ENCODE data around the gene GALNT9. TPM values are rescaled to one million over a fixed set of nuclear protein-coding genes. Genes with fewer than 3 reads are reported as not detected.
A peak's percentile ranks its signal among the peaks of the same experiment; 100 is the strongest.

GALNT9 gene
- total and polyA plus RNA-seq, 7 donors, result 0.28 to 5.0 (median 2.8) TPM; not detected in 2

- DNase-seq, result peak; percentile 60
- H3K27me3 ChIP-seq, result peaks cover 15 to 65% (median 62%) of the 10 kb centered on the region in 3 donors
- TF ChIP-seq POLR2A (IDR thresholded peaks at IDR 0.05), result no peak
- TF ChIP-seq, protein P1, sequence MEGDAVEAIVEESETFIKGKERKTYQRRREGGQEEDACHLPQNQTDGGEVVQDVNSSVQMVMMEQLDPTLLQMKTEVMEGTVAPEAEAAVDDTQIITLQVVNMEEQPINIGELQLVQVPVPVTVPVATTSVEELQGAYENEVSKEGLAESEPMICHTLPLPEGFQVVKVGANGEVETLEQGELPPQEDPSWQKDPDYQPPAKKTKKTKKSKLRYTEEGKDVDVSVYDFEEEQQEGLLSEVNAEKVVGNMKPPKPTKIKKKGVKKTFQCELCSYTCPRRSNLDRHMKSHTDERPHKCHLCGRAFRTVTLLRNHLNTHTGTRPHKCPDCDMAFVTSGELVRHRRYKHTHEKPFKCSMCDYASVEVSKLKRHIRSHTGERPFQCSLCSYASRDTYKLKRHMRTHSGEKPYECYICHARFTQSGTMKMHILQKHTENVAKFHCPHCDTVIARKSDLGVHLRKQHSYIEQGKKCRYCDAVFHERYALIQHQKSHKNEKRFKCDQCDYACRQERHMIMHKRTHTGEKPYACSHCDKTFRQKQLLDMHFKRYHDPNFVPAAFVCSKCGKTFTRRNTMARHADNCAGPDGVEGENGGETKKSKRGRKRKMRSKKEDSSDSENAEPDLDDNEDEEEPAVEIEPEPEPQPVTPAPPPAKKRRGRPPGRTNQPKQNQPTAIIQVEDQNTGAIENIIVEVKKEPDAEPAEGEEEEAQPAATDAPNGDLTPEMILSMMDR (IDR thresholded peaks at IDR 0.05), result no peak
- TF ChIP-seq EP300 (IDR thresholded peaks at IDR 0.05), result no peak
- no peak for TF ChIP-seq POLR2AphosphoS5 (IDR thresholded peaks at IDR 0.05)
- no peak overlapping the region for H3K27ac ChIP-seq
- H3K9me3 ChIP-seq, result no peaks in the 10 kb centered on the region
- 66 to 69% methylated on average over 28 of the region's 28 CpGs for WGBS, 2 donors
- no peaks in the 10 kb centered on the region for H3K4me1 ChIP-seq
- intact Hi-C loops (cut with DNase I), result no loop called here
- no peak overlapping the region for H3K4me3 ChIP-seq
- H3K36me3 ChIP-seq, result no peaks in the 10 kb centered on the region
Measured at GRCh38 chr12:132228476-132229192, 100.8 kb downstream of the GALNT9 start.

- 52 to 67% methylated on average over 26 of the region's 26 CpGs for WGBS, 2 donors
- DNase-seq, result peak; percentile 60
- intact Hi-C loops (cut with DNase I), result no loop called here
Measured at GRCh38 chr12:132227782-132228475, 101.5 kb downstream of the GALNT9 start.

DNA sequence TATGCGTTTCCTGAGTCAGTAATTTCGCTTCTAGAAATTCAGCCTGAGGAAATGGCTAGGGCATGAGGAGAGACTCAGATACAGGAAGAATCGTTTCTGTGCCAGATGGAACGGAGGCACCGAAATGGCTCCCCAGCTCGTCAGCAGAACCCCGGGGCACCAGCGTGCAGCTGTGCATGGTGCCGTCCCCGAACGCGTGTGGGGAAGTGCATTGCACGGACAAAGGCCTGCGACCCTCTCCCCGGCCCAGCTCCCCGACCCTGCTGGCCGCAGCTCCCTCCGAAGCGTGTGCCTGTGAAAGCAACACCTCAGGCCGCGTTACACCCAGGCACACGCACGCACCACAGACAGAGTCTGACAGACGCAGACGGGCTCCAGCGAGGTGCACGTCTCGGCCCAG is 102.3 kb downstream of the GALNT9 start:
- Histone ChIP-seq H3K4me3 (no peak overlapping the region), H3K27ac (no peak overlapping the region), H3K9me3 (no peaks in the 10 kb centered on the region), H3K27me3 (peaks cover 15 to 71% (median 62%) of the 10 kb centered on the region in 3 donors), H3K36me3 (no peaks in the 10 kb centered on the region), H3K4me1 (no peaks in the 10 kb centered on the region)
- WGBS, 2 donors, result 84 to 85% methylated on average over 28 of the region's 28 CpGs
- peak; percentile 28 for DNase-seq
- intact Hi-C loops (cut with DNase I), result no loop called here
- TF ChIP-seq POLR2AphosphoS5 (IDR thresholded peaks at IDR 0.05), result no peak
- TF ChIP-seq, protein P1 (IDR thresholded peaks at IDR 0.05), result no peak
- TF ChIP-seq EP300 (IDR thresholded peaks at IDR 0.05), result no peak
- TF ChIP-seq POLR2A (IDR thresholded peaks at IDR 0.05), result no peak

More at GRCh38 chr12:132227782-132228475, 101.5 kb downstream of the GALNT9 start:
- H3K4me3 ChIP-seq, result no peak overlapping the region
- peaks cover 15 to 65% (median 62%) of the 10 kb centered on the region in 3 donors for H3K27me3 ChIP-seq
- no peak for TF ChIP-seq POLR2A (IDR thresholded peaks at IDR 0.05)
- no peaks in the 10 kb centered on the region for H3K9me3 ChIP-seq
- no peaks in the 10 kb centered on the region for H3K4me1 ChIP-seq
- no peak overlapping the region for H3K27ac ChIP-seq
- H3K36me3 ChIP-seq, result no peaks in the 10 kb centered on the region

- intact Hi-C loops (cut with DNase I), result no loop called here
- H3K27me3 ChIP-seq, result peaks cover 15 to 76% (median 62%) of the 10 kb centered on the region in 3 donors
- WGBS, 2 donors, result 40 to 74% methylated on average over 1 of the region's 1 CpG
Measured at GRCh38 chr12:132226604-132227003, 102.8 kb downstream of the GALNT9 start.

GRCh38 chr12:132225214-132225613 is 104.2 kb downstream of the GALNT9 start:
- Histone ChIP-seq H3K4me1 (no peaks in the 10 kb centered on the region), H3K9me3 (no peaks in the 10 kb centered on the region), H3K27me3 (peaks cover 19 to 74% (median 57%) of the 10 kb centered on the region in 3 donors), H3K4me3 (no peak overlapping the region), H3K36me3 (no peaks in the 10 kb centered on the region), H3K27ac (no peak overlapping the region)
- TF ChIP-seq EP300 (IDR thresholded peaks at IDR 0.05) (no peak), POLR2A (IDR thresholded peaks at IDR 0.05) (no peak), POLR2AphosphoS5 (IDR thresholded peaks at IDR 0.05) (no peak)
- TF ChIP-seq, protein P1 (IDR thresholded peaks at IDR 0.05), result no peak
- no peak for DNase-seq
- intact Hi-C loops (cut with DNase I), result no loop called here
- 84 to 91% methylated on average over 1 of the region's 1 CpG for WGBS, 2 donors

More at GRCh38 chr12:132226604-132227003, 102.8 kb downstream of the GALNT9 start:
- no peak for TF ChIP-seq POLR2AphosphoS5 (IDR thresholded peaks at IDR 0.05)
- TF ChIP-seq POLR2A (IDR thresholded peaks at IDR 0.05), result no peak
- H3K36me3 ChIP-seq, result no peaks in the 10 kb centered on the region
- no peak overlapping the region for H3K27ac ChIP-seq
- H3K9me3 ChIP-seq, result no peaks in the 10 kb centered on the region
- H3K4me3 ChIP-seq, result no peak overlapping the region
- no peaks in the 10 kb centered on the region for H3K4me1 ChIP-seq
- DNase-seq, result peak; percentile 5

Measured in sigmoid colon (tissue), 7 donors.